ENCODE measurements around the gene TRAK1.
"Not testable (repeated sequence)": the region's sequence is repeated elsewhere in the genome, so short reads cannot be mapped to it uniquely, and the experiment has no call there.

Gene TRAK1

DNA sequence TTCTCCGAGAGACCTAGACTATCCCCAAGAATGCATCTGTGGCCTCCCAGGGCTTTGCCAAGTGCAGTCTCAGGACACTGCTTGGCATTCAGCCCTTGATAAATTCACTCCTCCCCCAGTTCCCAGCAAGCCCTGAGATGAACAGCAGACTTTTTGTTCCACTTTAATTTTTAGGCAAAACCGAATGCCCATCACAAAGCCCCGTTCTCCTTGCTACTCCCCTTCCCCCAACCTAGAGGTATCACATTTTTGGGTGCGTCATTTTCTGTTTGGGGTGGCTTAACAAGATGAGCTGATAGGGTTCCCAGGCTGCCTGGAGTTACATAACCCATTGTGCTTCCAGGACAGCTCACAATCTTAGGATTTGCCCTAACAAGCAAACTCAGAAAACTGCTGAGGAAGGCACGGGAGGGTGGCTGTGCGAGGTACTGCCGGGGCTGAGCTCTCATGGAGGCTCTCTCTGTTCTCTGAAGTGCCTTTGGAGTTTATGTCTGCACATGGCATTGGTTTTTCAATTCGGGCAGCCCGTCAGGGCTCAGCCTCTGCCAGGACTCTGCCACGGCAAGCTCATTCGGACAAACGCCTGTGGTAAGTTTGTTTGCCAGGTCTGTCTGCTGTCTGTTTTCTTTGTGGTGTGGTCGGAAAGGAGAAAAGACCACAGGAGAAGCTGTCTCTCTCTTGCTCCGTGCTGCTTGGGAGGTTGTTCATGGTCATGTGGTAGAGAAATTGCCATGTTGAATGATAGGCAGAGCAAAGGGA, at the start of gene TRAK1:
TSS of gene TRAK1 (plus strand) at position 385 of the 759 bp plus-strand sequence. CDS start at position 498, 113 bp downstream.
- peak; percentile 68 for DNase-seq (ENCODE audit: low spot score)

DNA sequence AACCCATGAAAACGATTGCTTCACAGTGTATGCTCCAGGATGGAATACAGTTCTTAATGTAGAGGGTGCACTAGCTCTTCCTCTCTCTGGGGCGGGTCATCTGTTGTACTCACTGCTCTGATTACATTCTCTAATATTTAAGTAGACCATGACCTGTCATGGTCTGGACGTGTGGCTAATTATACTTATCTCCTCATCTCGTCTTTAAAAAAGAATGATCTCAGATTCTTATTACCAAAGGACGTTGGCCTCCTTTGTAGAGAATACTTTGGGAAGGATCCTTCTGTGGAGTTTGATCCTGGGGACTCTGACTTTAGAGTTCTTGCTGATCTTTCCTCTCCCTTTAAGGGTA, 48.4 kb upstream of the TRAK1 start:
- no peak for DNase-seq (ENCODE audit: low spot score)

DNA sequence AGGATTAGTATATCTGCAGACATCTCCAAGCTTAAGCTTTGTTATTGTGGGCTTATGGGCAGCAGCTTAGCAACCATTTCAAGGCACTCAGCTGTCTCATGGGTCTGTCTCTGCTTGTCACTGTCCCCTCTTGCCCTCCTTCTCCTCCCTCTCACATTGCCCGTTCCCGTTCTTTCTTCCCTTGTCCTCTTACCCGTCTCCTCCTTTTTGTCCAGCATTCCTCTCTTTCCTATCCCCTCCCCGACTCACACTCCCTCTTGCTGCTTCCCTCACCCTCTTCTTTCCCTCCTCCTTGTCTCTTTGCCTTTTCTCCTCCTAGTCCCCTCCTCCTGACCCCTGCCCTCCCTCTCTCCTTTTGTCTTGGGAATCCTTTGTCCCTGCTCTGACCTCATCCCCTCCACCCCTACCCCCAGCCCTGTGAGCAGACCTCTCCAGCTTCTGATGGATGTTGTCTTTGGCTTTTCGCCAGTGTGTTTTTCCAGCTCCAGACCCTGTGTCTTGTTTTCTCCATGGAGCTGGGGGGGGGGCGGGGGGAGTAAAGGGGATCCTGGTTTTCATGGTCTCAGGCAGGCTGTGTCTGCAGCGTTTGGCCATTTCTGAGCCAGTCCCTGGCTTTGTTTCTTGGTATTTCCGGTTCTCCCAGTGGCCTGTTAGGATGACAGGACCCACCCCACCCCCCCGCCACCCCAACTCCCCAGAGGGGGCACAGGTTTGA, 47.9 kb upstream of the TRAK1 start:
- peak; percentile 53 for DNase-seq (ENCODE audit: low spot score)

- no peak for DNase-seq (ENCODE audit: low spot score)
Measured at GRCh38 chr3:42045708-42046243, 45.4 kb upstream of the TRAK1 start.

GRCh38 chr3:42048526-42048925, 42.6 kb upstream of the TRAK1 start:
- not testable (repeated sequence) for DNase-seq (ENCODE audit: low spot score)

- DNase-seq (ENCODE audit: low spot score), result no peak
Measured at GRCh38 chr3:42050126-42050525, 41.0 kb upstream of the TRAK1 start.

- no peak for DNase-seq (ENCODE audit: low spot score)
Measured at GRCh38 chr3:42051384-42052131, 39.6 kb upstream of the TRAK1 start.

- no peak for DNase-seq (ENCODE audit: low spot score)
Measured at GRCh38 chr3:42052132-42052483, 39.0 kb upstream of the TRAK1 start.

GRCh38 chr3:42052484-42053351, 38.4 kb upstream of the TRAK1 start:
- DNase-seq (ENCODE audit: low spot score), result peak; percentile 66

- DNase-seq (ENCODE audit: low spot score), result no peak
Measured at GRCh38 chr3:42053476-42053875, 37.7 kb upstream of the TRAK1 start.

GRCh38 chr3:42055291-42055690, 35.9 kb upstream of the TRAK1 start:
- DNase-seq (ENCODE audit: low spot score), result peak; percentile 44

GRCh38 chr3:42056840-42057239, 34.3 kb upstream of the TRAK1 start:
- no peak for DNase-seq (ENCODE audit: low spot score)

DNA sequence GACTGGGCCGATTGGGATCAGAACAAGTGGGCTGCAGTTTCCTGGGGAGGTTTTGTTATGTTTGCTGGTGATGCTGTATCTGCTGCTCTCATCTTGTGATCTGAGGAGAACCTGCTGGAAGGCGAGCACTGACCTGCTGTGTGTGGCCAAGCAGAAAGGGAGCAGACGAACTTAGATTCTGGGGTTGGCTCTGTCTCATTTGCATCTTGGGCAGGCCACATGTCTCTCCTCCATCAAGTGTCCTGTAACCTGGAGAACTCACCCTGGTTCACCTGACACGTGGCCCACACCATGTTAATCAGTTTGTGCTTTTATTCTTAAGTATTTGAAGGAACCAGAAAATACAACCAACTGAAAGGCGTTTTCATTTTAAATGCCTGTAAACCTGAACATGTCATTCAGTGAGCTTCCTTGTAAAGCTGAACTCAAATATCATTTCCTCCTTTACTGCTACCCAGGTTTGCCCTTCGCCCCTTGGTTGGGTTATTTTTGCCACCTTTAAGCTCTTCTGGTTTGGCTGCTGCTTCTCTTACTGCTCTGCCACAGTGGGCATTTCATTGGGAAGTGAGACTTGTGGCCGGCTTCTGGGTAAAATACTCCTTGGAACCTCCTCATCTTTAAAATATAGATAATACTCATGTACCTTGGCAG, 33.5 kb upstream of the TRAK1 start:
- DNase-seq (ENCODE audit: low spot score), result no peak

- peak; percentile 39 for DNase-seq (ENCODE audit: low spot score)
Measured at GRCh38 chr3:42061025-42061712, 30.0 kb upstream of the TRAK1 start.

DNA sequence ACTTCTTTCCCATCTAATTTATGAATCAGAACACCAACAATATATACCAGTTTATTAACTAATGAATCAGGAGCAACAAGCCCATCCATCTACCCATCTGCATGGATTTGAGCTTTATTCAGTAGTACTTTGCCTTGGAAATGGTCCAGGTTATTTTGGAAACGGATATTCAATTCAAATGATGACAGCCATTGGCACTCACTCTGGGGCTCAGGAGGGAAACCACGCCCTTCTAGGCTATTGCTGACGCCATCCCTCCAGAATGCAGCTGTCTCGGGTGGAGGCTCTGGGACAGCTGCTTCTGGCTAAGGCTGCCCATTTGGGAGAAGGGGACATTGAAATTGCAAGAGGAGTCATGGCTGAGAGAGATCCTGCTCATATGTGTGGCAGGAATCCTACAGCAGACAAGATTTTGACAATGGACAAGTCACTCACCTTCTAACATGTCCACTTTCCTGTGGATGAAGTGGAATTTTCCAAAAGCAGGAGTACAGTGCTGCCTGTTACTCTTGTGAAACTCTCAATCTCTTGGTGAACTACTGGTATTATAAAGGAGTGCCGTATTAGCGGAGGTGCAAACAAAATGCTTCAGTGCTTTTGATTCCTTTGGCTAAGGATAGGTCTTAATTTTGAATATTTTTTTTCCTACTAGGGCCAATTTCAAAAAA, 29.3 kb upstream of the TRAK1 start:
- peak; percentile 90 for DNase-seq (ENCODE audit: low spot score)

DNA sequence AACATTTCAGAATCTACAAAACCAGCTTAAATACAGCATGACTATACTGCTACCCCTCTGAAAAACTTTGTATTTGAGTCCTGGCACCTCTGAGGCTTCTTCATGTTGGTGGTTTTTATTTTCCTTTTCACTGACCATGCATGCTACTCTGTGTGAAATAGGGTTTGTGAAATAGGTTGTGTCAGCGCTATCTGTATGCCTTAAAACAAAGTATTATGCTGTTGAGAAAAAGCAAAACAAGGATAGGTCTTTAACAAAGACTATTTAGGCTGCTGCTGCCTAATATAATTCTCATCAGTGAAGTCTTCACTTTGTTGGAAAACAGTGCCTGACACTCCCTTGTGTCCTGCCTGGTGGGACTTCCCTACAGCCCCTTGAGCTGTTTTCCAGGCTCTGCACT, 28.7 kb upstream of the TRAK1 start:
- DNase-seq (ENCODE audit: low spot score), result no peak

DNA sequence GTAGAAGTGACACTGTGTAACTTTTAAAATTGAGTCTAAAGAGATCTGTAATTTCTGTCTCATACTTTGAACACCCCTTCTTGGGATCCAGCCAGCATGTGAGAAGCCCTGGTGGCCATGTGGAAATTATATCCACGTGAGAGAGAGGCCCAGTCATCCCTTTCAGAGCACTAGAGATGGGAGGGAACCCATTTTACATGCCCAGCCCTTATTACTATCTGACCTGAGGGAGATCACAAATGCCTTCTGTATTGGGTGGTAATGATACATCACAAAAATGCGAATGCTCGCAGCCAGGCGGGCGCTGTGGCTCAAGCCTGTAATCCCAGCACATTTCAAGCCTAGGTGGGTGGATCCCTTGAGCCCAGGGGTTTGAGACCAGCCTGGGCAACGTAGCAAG, 27.3 kb upstream of the TRAK1 start:
- DNase-seq (ENCODE audit: low spot score), result peak; percentile 87

- DNase-seq (ENCODE audit: low spot score), result peak; percentile 66
Measured at GRCh38 chr3:42066516-42067181, 24.5 kb upstream of the TRAK1 start.

DNA sequence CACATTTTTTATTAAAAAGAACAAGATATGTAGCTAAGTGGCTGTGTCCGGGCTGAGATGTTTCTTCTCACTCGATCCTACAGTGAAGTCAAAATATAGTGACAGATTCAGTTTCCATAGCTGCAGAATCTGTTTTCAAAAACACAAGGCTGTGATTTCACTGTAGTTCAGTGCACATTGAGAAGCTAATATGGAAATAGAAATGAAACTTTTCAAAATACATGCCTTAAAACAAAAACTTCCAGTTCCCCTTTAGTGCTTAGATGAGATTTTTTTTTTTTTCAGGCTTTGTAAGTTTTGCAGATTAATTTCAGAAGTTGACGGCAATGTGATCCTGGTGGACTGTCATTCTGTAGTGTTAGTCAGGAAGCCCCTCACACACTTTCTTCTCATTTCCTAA, 23.8 kb upstream of the TRAK1 start:
- DNase-seq (ENCODE audit: low spot score), result no peak
